Activated CD4-positive, alpha-beta T cell treated with anti-CD3 and anti-CD28 coated beads for 36 hours (primary cell): Measurements from ENCODE around the gene ACTN1. TPM values are rescaled to one million over a fixed set of nuclear protein-coding genes. Genes with fewer than 3 reads are reported as not detected.

Experiments
- ATAC-seq: fragments of 200-7000 bp; cut with Tn5 transposase; one replicate; pipeline ENCODE4 v1.10.0; 2021; ENCODE audit warnings: mild to moderate bottlenecking, moderate library complexity
- CTCF ChIA-PET: fragments of 350-600 bp; sonication (Branson Sonifier 250); formaldehyde crosslinking; loops from one replicate; lab custom pipeline; 2021; ENCODE audit warnings: antibody characterized with exemption; lab: Charles Lee
- POLR2A ChIA-PET: fragments of 350-600 bp; sonication (Branson Sonifier 250); formaldehyde crosslinking; loops from one replicate; lab custom pipeline; 2021; ENCODE audit warnings: antibody characterized with exemption, inconsistent platforms; lab: Charles Lee
- DNase-seq: peaks from one replicate; pipeline ENCODE4 v3.0.0-alpha.2; 2020
- H3K27ac Mint-ChIP-seq: one replicate; pipeline ENCODE4 v1.8.0; 2021; ENCODE audit warnings: mixed read lengths
- H3K27me3 Mint-ChIP-seq: one replicate; pipeline ENCODE4 v1.8.0; 2021; ENCODE audit warnings: mixed read lengths
- H3K36me3 Mint-ChIP-seq: one replicate; pipeline ENCODE4 v1.8.0; 2021; ENCODE audit warnings: low read depth, mixed read lengths
- H3K4me1 Mint-ChIP-seq: one replicate; pipeline ENCODE4 v1.8.0; 2021; ENCODE audit warnings: mixed read lengths
- H3K4me3 Mint-ChIP-seq: one replicate; pipeline ENCODE4 v1.8.0; 2021; ENCODE audit warnings: mild to moderate bottlenecking, moderate library complexity, mixed read lengths
- H3K9me3 Mint-ChIP-seq: one replicate; pipeline ENCODE4 v1.8.0; 2021; ENCODE audit warnings: low read depth, mixed read lengths
- intact Hi-C, 2 experiments: fragments of 100-400 bp; cut with DNase I in 1 of 2; cut with micrococcal nuclease in 1 of 2; formaldehyde crosslinking; loops; one replicate each; pipeline versions ENCODE4 v1.14.2 to v1.15.1; 2022 to 2024; cut with DNase I, micrococcal nuclease
- total RNA-seq, 2 experiments: library from RNA; stranded (reverse); gene quantifications; one replicate each; pipeline ENCODE4 v1.2.3, GENCODE V29; 2021

Gene ACTN1
- total RNA-seq, 2 experiments from 2014 or later: 92.8 to 146 TPM

DNA sequence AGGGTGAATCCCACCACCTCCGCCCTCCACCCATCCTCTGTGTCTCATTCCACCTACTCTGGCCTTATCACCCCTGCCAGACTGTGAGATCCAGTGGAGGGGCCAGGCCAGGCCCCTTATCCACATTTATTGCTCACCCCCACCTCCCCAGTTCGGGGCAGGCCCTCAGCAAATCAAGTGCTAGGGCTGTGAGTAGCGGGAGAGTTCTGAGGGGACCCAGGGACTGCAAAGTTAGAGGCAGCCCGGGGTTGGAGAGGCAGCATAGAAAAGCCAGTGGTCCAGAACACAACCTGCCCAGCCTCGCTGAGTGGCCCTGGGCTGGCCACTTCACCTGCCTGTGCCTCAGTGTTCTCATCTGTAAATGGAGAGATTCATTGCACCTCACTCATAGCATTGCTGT, 27.2 kb upstream of the ACTN1 start:
- Mint-ChIP-seq H3K4me1 (peaks cover 6% of the 10 kb centered on the region), H3K4me3 (no peak overlapping the region), H3K27me3 (no peaks in the 10 kb centered on the region), H3K9me3 (no peaks in the 10 kb centered on the region), H3K27ac (no peak overlapping the region), H3K36me3 (no peaks in the 10 kb centered on the region)
- intact Hi-C loops: no loop called here
- no peak for DNase-seq
- ChIA-PET POLR2A (no interaction called here), CTCF (no interaction called here)
- ATAC-seq: no peak

DNA sequence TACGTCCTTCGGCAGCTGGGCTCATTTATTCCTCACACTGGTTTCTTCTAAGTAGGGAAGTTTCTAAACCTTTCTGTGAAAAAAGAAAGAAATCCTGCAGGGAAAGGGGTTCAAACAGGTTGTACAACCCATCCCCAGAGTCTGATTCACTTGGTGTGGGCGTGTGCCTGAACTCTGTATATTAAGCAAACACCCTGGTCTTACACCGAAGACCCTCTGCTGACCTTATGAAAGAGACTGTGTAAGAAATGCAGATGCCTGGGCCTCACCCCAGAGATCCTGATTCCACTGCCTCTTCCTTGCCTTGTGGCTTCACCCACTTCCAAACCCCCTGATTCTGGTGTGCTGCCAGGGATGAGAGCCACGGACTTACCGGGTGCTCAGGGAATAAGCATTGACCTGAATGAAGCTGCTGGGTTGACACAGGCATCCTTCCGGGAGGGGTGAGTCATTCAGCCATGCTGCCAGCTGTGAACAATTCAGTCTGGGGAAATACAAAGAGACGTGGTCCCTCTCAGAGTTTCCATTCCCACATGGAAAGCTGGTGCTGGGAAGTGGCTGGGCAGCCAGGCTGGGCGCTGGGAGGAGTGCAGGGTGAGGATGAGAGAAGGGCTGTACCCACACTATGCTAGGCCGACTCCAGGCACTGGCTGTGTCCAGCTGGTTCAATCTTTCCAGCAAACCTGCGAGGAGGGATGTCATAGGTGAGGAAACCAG, 26.5 kb upstream of the ACTN1 start:
- Mint-ChIP-seq H3K27me3 (no peaks in the 10 kb centered on the region), H3K4me3 (no peak overlapping the region), H3K4me1 (peaks cover 3% of the 10 kb centered on the region), H3K27ac (no peak overlapping the region), H3K36me3 (no peaks in the 10 kb centered on the region), H3K9me3 (no peaks in the 10 kb centered on the region)
- ATAC-seq: peak; percentile 51
- ChIA-PET CTCF (interaction anchor here (1.2 kb wide), 1 partner anchor 109 kb away, joined by 4 read pairs; no protein-coding TSS in a partner anchor), POLR2A (no interaction called here)
- intact Hi-C loops: no loop called here
- peak; percentile 17 for DNase-seq

DNA sequence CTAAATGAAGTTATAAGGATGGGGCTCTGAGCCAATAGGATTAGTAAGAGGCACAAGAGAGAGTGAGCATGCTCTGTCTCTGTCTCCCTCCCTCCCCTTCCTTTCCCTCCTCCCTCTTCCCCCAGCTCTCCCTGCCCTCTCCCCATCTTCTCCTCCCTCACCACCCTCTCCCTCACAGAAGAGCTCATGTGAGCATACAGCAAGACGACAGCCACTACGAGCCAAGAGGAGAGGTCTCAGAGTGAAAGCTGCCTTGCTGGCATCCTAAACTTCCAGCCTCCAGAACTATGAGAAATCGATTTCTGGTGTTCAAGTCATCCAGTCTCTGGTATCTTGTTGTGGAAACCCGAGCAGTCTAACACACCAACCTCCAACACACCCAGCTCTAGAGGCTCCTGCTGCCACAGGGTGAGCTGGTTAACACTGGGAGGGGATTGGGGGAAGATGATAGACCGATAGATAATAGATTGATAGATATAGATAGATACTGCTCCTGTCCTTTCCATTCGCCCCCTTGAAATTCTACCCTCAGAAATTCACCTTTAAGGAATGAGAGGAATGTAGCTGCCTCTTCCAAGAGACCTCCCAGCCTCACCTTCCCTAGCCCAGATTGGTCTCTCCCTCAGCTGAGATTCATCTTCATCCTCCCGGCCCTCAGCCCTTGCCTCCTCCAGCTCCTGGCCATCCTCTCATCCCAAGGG, 25.8 kb upstream of the ACTN1 start:
- Mint-ChIP-seq H3K9me3 (no peaks in the 10 kb centered on the region), H3K4me3 (no peak overlapping the region), H3K27me3 (no peaks in the 10 kb centered on the region), H3K27ac (no peak overlapping the region), H3K4me1 (no peaks in the 10 kb centered on the region), H3K36me3 (no peaks in the 10 kb centered on the region)
- DNase-seq: no peak
- ChIA-PET POLR2A (no interaction called here), CTCF (interaction anchor here (0.7 to 1.2 kb wide), 3 partner anchors 34 to 108 kb away, joined by 4 read pairs; no protein-coding TSS in a partner anchor)
- intact Hi-C loops: loop anchor here in 1 of 2 experiments (5.0 kb wide), 1 partner anchor 143 kb away; no protein-coding TSS in a partner anchor
- ATAC-seq: no peak

DNA sequence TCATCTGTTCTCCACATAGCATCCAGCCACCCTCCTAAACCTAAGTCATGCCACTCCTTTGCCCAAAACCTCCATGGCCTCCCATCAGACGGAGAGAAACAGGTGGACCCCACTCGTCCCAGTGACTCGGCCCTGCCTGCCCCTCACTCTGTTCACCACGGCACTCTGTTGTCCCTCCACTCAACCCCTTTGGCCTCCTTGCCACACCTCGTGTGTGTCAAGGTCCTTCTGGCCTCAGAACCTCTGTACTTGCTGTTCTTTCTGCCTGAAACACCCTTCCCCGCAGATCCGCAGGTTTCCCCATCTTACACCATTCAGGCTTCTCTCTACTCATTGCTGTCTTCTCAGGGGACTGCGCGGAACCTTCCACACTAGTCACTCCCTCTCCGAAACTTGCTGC, 24.5 kb upstream of the ACTN1 start:
- ATAC-seq: no peak
- no peak overlapping the region for H3K27ac Mint-ChIP-seq
- no peaks in the 10 kb centered on the region for H3K36me3 Mint-ChIP-seq
- ChIA-PET CTCF (no interaction called here), POLR2A (no interaction called here)
- intact Hi-C loops: loop anchor here in 1 of 2 experiments (5.0 kb wide), 1 partner anchor 141 kb away; no protein-coding TSS in a partner anchor
- no peaks in the 10 kb centered on the region for H3K9me3 Mint-ChIP-seq
- no peaks in the 10 kb centered on the region for H3K27me3 Mint-ChIP-seq
- DNase-seq: no peak
- no peak overlapping the region for H3K4me3 Mint-ChIP-seq
- H3K4me1 Mint-ChIP-seq: no peaks in the 10 kb centered on the region

DNA sequence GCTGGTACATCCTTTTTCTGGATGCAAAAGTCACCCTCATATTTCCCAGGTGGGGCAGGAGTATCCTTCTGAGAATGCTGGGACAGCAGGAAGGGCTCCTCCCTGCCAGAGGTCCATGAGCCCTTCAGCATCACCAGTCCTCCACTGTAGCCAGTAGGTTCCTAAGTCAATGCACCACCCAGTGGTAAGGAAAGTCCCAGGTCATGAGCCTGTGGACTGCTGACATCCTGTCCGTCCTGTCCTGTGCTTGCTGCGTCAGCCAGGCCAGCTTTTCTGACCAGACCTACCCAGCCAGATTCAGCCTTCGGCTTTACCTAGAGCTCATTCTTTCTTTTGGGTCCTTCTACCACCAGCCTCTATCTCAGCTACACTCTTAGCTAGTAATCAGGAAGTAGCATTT, 23.0 kb upstream of the ACTN1 start:
- intact Hi-C loops: loop anchor here in 1 of 2 experiments (5.0 kb wide), 1 partner anchor 140 kb away; no protein-coding TSS in a partner anchor
- no peak for ATAC-seq
- Mint-ChIP-seq H3K36me3 (no peaks in the 10 kb centered on the region), H3K9me3 (no peaks in the 10 kb centered on the region), H3K4me1 (no peaks in the 10 kb centered on the region), H3K27me3 (no peaks in the 10 kb centered on the region), H3K27ac (no peak overlapping the region), H3K4me3 (no peak overlapping the region)
- CTCF ChIA-PET: interaction anchor here (0.5 to 2.3 kb wide), 7 partner anchors 32 to 682 kb away, joined by 3 to 5 read pairs (median 3); no protein-coding TSS in a partner anchor
- no peak for DNase-seq
- POLR2A ChIA-PET: no interaction called here

DNA sequence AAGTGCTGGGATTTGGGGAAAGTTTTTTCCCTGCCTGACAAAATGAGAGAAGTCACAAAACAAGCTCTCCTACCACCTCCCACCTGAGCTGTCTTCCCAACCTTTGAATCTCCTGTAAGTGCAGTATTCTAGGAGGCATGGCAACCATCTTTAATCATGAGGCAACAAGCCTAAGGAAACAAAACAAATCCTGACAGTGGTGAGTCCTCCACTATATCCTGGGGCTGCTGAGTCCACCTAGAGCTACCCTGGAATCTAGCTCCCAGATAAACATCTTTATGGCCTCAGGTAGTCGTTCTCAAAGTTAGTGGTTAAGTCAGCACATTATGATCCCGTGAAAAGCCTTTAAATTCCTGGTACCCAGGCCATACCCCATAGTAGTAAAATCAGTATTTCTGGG, 22.3 kb upstream of the ACTN1 start:
- DNase-seq (no peak), ATAC-seq (no peak)
- H3K36me3 Mint-ChIP-seq: no peaks in the 10 kb centered on the region
- ChIA-PET CTCF (interaction anchor here (0.9 to 2.3 kb wide), 6 partner anchors 16 to 90 kb away, joined by 3 to 5 read pairs (median 4); no protein-coding TSS in a partner anchor), POLR2A (no interaction called here)
- no peaks in the 10 kb centered on the region for H3K27me3 Mint-ChIP-seq
- H3K9me3 Mint-ChIP-seq: no peaks in the 10 kb centered on the region
- H3K4me3 Mint-ChIP-seq: no peak overlapping the region
- H3K27ac Mint-ChIP-seq: no peak overlapping the region
- H3K4me1 Mint-ChIP-seq: no peaks in the 10 kb centered on the region
- intact Hi-C loops: loop anchor here in 1 of 2 experiments (5.0 kb wide), 1 partner anchor 139 kb away; no protein-coding TSS in a partner anchor

DNA sequence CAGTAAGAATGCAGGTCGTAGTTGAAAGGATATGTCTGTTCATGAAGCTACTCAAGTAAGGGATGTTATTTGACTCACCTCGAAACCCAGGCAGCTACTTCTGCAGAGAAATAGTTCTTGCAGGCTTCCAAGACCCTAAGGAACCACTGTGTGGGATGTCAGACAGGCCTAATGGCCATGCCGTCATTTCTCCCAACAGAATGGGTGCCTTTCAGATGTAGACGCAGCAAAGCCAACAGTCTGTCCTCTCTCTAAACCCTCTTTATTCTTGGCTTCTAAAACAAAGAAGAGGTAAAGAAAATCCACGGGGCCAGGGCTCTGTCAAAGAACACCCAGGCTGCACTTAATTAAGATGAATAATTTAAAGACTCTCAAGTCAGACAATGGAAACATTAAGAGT, 19.0 kb upstream of the ACTN1 start:
- no peaks in the 10 kb centered on the region for H3K27me3 Mint-ChIP-seq
- no peak overlapping the region for H3K4me3 Mint-ChIP-seq
- peaks cover 8% of the 10 kb centered on the region for H3K9me3 Mint-ChIP-seq
- ChIA-PET CTCF (interaction anchor here (0.7 kb wide), 1 partner anchor 47 kb away, joined by 3 read pairs; no protein-coding TSS in a partner anchor), POLR2A (interaction anchor here (0.7 kb wide), 1 partner anchor 56 kb away, joined by 4 read pairs; no protein-coding TSS in a partner anchor)
- H3K4me1 Mint-ChIP-seq: peaks cover 8% of the 10 kb centered on the region
- ATAC-seq: no peak
- intact Hi-C loops: no loop called here
- no peak overlapping the region for H3K27ac Mint-ChIP-seq
- no peaks in the 10 kb centered on the region for H3K36me3 Mint-ChIP-seq
- DNase-seq: no peak

DNA sequence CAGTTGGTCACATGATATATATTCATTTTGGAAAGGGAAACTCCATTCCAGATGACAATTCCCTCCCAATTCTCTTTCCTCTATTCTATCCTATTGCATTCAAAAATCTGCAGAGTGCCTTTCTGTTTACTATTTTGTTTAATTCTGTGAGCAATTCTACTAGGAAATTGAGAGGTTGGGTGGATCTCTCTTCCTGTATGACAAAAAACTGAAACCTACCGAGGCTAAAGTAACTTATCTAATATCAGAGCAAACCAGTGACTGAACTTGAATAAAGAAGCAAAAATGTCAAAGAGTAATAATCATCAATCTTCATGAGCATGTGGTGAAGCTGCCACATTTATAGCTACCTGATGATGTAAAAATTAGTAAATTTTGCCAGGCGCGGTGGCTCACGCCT, 16.6 kb upstream of the ACTN1 start:
- H3K36me3 Mint-ChIP-seq: no peaks in the 10 kb centered on the region
- H3K4me1 Mint-ChIP-seq: peaks cover 8% of the 10 kb centered on the region
- intact Hi-C loops: no loop called here
- ChIA-PET POLR2A (no interaction called here), CTCF (no interaction called here)
- H3K9me3 Mint-ChIP-seq: peaks cover 8% of the 10 kb centered on the region
- H3K27ac Mint-ChIP-seq: no peak overlapping the region
- H3K27me3 Mint-ChIP-seq: no peaks in the 10 kb centered on the region
- no peak for DNase-seq
- no peak overlapping the region for H3K4me3 Mint-ChIP-seq
- ATAC-seq: no peak

DNA sequence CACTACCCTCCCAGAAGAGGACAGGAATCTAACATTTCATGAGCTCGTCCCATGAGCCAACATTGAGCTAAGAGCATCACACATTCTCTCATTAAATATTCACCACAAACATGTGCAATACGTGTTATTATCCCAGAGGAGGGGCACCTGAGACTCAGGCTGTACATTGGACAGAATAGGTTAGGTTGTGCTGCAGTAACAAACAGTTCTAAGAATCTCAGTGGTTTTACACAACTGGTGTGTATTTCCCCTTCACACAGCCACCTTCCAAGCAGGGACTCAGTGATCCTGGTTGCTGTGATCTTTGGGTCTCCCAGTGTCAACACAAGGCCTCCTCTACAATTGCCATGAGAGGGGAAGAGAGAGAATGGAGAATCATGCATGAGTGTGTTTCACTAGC, 15.0 kb upstream of the ACTN1 start:
- Mint-ChIP-seq H3K4me3 (no peak overlapping the region), H3K27me3 (no peaks in the 10 kb centered on the region), H3K9me3 (peaks cover 8% of the 10 kb centered on the region), H3K36me3 (no peaks in the 10 kb centered on the region), H3K4me1 (peaks cover 8% of the 10 kb centered on the region), H3K27ac (no peak overlapping the region)
- intact Hi-C loops: no loop called here
- CTCF ChIA-PET: interaction anchor here (1.1 to 2.0 kb wide), 2 partner anchors 45 to 84 kb away, joined by 4 read pairs; no protein-coding TSS in a partner anchor
- DNase-seq: no peak
- ATAC-seq: no peak
- POLR2A ChIA-PET: no interaction called here

DNA sequence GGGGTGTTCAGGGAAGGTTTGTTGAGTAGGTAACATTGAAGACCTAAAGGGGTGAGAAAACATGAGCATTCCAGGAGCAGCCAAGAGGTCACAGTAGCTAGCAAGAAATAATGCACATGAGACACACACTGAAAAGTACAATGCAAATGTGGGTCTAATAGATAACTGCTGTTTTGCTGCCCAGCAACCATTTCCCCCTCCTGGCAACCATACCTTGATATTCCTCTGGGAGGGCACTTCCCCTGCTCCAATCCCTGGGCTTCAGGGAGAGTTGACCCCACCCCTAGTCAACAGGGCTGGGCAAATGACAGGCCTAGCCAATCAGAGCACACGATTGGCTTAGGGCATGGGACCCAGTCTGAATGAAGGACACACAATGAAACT, 8.5 kb upstream of the ACTN1 start:
- Mint-ChIP-seq H3K4me1 (peaks cover 15% of the 10 kb centered on the region), H3K9me3 (no peaks in the 10 kb centered on the region), H3K36me3 (no peaks in the 10 kb centered on the region), H3K27ac (peak overlapping the region; percentile 35), H3K4me3 (no peak overlapping the region), H3K27me3 (no peaks in the 10 kb centered on the region)
- DNase-seq: no peak
- ATAC-seq: no peak
- intact Hi-C loops: loop anchor here (2.0 kb wide), 1 partner anchor 77 kb away; no protein-coding TSS in a partner anchor
- ChIA-PET POLR2A (no interaction called here), CTCF (interaction anchor here (1.1 to 1.2 kb wide), 2 partner anchors 19 to 77 kb away, joined by 4 to 5 read pairs; no protein-coding TSS in a partner anchor)

DNA sequence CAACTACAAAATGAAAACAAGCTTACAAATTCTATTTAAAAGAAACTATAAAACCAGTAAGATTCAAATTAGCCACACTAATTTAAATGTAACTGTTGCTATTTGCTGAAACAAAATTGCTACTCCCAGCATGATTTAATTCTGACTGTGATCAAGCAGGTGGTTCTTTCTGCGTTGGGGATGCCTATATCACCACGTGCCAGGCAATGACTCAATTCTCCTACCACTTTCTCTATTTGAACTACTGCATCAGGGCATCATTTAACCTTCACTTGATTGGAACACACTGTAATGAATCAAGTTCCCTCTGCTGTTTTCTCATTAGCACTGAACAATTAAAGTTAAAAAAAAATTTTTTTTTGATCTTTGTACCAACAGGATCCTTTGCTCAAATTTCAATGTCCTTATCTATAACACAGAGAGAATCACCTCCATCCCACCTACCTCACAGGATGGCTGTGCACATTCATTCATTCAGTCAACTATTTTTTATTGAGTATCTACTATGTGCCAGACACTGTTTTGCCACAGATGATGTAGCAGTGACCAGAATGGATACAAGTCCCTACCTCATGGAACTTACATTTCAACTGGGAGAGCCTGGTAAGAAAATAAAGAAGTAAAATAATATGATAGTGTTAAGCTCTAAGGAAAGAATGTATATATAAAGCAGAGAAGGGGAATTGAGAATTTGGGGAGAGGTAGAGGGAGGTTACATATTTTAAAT, 8.0 kb upstream of the ACTN1 start:
- DNase-seq (peak; percentile 70), ATAC-seq (peak; percentile 99)
- ChIA-PET POLR2A (interaction anchor here (1.2 kb wide), 1 partner anchor 12 kb away, joined by 5 read pairs; no protein-coding TSS in a partner anchor), CTCF (interaction anchor here (0.9 to 1.3 kb wide), 5 partner anchors 9 to 77 kb away, joined by 3 to 5 read pairs (median 4); no protein-coding TSS in a partner anchor)
- no peaks in the 10 kb centered on the region for H3K9me3 Mint-ChIP-seq
- no peaks in the 10 kb centered on the region for H3K36me3 Mint-ChIP-seq
- H3K27me3 Mint-ChIP-seq: no peaks in the 10 kb centered on the region
- intact Hi-C loops: loop anchor here (2.0 kb wide), 1 partner anchor 76 kb away; no protein-coding TSS in a partner anchor
- no peak overlapping the region for H3K4me3 Mint-ChIP-seq
- peaks cover 15% of the 10 kb centered on the region for H3K4me1 Mint-ChIP-seq
- H3K27ac Mint-ChIP-seq: peak overlapping the region; percentile 35
